GM12878 (cell line): Measurements from ENCODE around the gene AGBL4. TPM values are rescaled to one million over a fixed set of nuclear protein-coding genes. Genes with fewer than 3 reads are reported as not detected.

Source experiments
- ATAC-seq: fragments of 200-7000 bp; cut with Tn5 transposase; 3 replicates; pipeline ENCODE4 v1.9.1; 2020; ENCODE audit warnings: mild to moderate bottlenecking, moderate library complexity
- BruUV-seq: library from RNA; stranded (reverse); fragments of 400-500 nt; replicated peaks from 2 replicates; lab custom pipeline; 2021; lab: Mats Ljungman, UMichigan
- CTCF ChIA-PET: fragments of 300-600 bp; sonication (Branson Sonifier 250); formaldehyde crosslinking; extraction: SDS; loops from one replicate; lab custom pipeline; 2021; ENCODE audit warnings: inconsistent platforms; lab: Yijun Ruan, JAX
- POLR2A ChIA-PET: fragments of 350-600 bp; formaldehyde crosslinking; extraction: SDS; loops from one replicate; lab custom pipeline; 2021; ENCODE audit warnings: inconsistent platforms; lab: Charles Lee
- RAD21 ChIA-PET: fragments of 300-600 bp; sonication (Branson Sonifier 250); formaldehyde crosslinking; loops from one replicate; lab custom pipeline; 2023; ENCODE audit warnings: antibody characterized with exemption; ENCODE audit not compliant: unreplicated experiment; lab: Charles Lee
- SMC1A ChIA-PET: fragments of 300-600 bp; sonication (Branson Sonifier 250); formaldehyde crosslinking; loops from one replicate; lab custom pipeline; 2023; ENCODE audit not compliant: unreplicated experiment, uncharacterized antibody; lab: Charles Lee
- DNase-seq: peaks from one replicate; pipeline ENCODE4 v3.0.0-alpha.2; 2011; ENCODE audit warnings: low read depth, low spot score
- FAIRE-seq: peaks from 3 replicates; lab custom pipeline; 2011; peaks lifted over from hg19 to GRCh38; lab: Jason Lieb, UNC
- H2AFZ ChIP-seq: 2 replicates; pipeline ENCODE4 v1.6.0; 2011; ENCODE audit warnings: low read depth, low read length, control low read depth; ENCODE audit not compliant: control insufficient read depth
- H3K27ac ChIP-seq: 2 replicates; pipeline ENCODE4 v1.5.1; 2011; ENCODE audit warnings: control low read depth; ENCODE audit not compliant: control insufficient read depth, insufficient read depth
- H3K27me3 ChIP-seq, 2 experiments: replicated peaks in 1 of 2; 2 replicates each; pipeline versions ENCODE4 v1.6.0 to v1.6.1; 2011; ENCODE audit warnings: low read length in 1 of 2; ENCODE audit not compliant: control insufficient read depth in 2 of 2, insufficient read depth in 2 of 2
- H3K36me3 ChIP-seq, 2 experiments: 2 replicates each; pipeline ENCODE4 v1.5.1; 2011; ENCODE audit warnings: low read length in 1 of 2; ENCODE audit not compliant: control insufficient read depth in 2 of 2, insufficient read depth in 2 of 2
- H3K4me1 ChIP-seq: 2 replicates; pipeline ENCODE4 v1.6.1; 2011; ENCODE audit warnings: mild to moderate bottlenecking, low read length, moderate library complexity, mixed read lengths; ENCODE audit not compliant: control insufficient read depth, insufficient read depth
- H3K4me2 ChIP-seq: 2 replicates; pipeline ENCODE4 v1.6.0; 2011; ENCODE audit warnings: control low read depth; ENCODE audit not compliant: control insufficient read depth, insufficient read depth
- H3K4me3 ChIP-seq: fragments of 200-600 bp; sonication (generic); 2 replicates; pipeline ENCODE4 v1.5.1; 2016
- H3K79me2 ChIP-seq: 2 replicates; pipeline ENCODE4 v1.6.0; 2011; ENCODE audit warnings: low read length; ENCODE audit not compliant: control insufficient read depth, insufficient read depth
- H3K9ac ChIP-seq: 2 replicates; pipeline ENCODE4 v1.8.0; 2011; ENCODE audit warnings: low read length, control low read depth, mixed read lengths; ENCODE audit not compliant: control insufficient read depth, insufficient read depth
- H3K9me3 ChIP-seq: replicated peaks from 3 replicates; pipeline ENCODE4 v1.5.1; 2011; ENCODE audit warnings: mild to moderate bottlenecking, low read length; ENCODE audit not compliant: control insufficient read depth, insufficient read depth
- H4K20me1 ChIP-seq: 2 replicates; pipeline ENCODE4 v1.6.0; 2011; ENCODE audit not compliant: control insufficient read depth, insufficient read depth
- ATF7 ChIP-seq: fragments of 450-650 bp; IDR thresholded peaks from 2 replicates; pipeline ENCODE4 v1.6.1; 2016; ENCODE audit warnings: low read depth, mild to moderate bottlenecking
- BACH1 ChIP-seq: fragments of 450-650 bp; IDR thresholded peaks from 2 replicates; pipeline ENCODE4 v1.6.1; 2017; ENCODE audit warnings: mild to moderate bottlenecking, borderline replicate concordance
- HDAC2 ChIP-seq: fragments of 200-600 bp; sonication (generic); IDR thresholded peaks from 2 replicates; pipeline ENCODE4 v1.6.1; 2017
- KAT2A ChIP-seq: conservative IDR thresholded peaks from 2 replicates; pipeline ENCODE4 v1.6.1; 2011; ENCODE audit warnings: low read depth, low read length; ENCODE audit not compliant: control insufficient read depth
- MEF2A ChIP-seq: IDR thresholded peaks from 2 replicates; pipeline ENCODE4 v1.6.1; 2011; ENCODE audit warnings: low read depth, mild to moderate bottlenecking, low read length, moderate library complexity; ENCODE audit not compliant: insufficient read depth
- MYC ChIP-seq: IDR thresholded peaks from 2 replicates; pipeline ENCODE4 v1.6.1; 2011; ENCODE audit warnings: mild to moderate bottlenecking, low read length, moderate library complexity, inconsistent platforms; ENCODE audit not compliant: insufficient read depth, insufficient replicate concordance, insufficient read length, severe bottlenecking
- POLR2AphosphoS2 ChIP-seq: IDR thresholded peaks from 2 replicates; pipeline ENCODE4 v1.6.1; 2011; ENCODE audit warnings: low read depth, mild to moderate bottlenecking, low read length, improper control_type of control experiment, moderate library complexity
- POU2F2 ChIP-seq: IDR thresholded peaks from 3 replicates; pipeline ENCODE4 v1.6.1; 2011; ENCODE audit warnings: low read depth, mild to moderate bottlenecking, low read length, borderline replicate concordance
- RAD21 ChIP-seq: IDR thresholded peaks from 2 replicates; pipeline ENCODE4 v1.6.1; 2011; ENCODE audit warnings: mild to moderate bottlenecking, low read depth, low read length, moderate library complexity; ENCODE audit not compliant: insufficient read depth
- TCF12 ChIP-seq: IDR thresholded peaks from 2 replicates; pipeline ENCODE4 v1.6.1; 2011; ENCODE audit warnings: low read depth, mild to moderate bottlenecking, low read length
- TCF3 ChIP-seq: IDR thresholded peaks from 2 replicates; pipeline ENCODE4 v1.6.1; 2012; ENCODE audit warnings: low read depth, mild to moderate bottlenecking, low read length, borderline replicate concordance; ENCODE audit not compliant: insufficient read depth
- WGBS: methylation state at CpG from one replicate; pipeline ENCODE4 v1.1.6; 2016; ENCODE audit warnings: low lambda C conversion rate; ENCODE audit not compliant: insufficient replicate concordance, insufficient coverage; ENCODE audit errors: missing lambda C conversion rate; 5-methylcytosine and 5-hydroxymethylcytosine counted together
- in situ Hi-C: fragments of 300-500 bp; cut with MboI; formaldehyde crosslinking; loops from 9 replicates; pipeline ENCODE4 v1.14.3; 2018; ENCODE audit warnings: mixed read lengths
- intact Hi-C: fragments of 100-400 bp; cut with micrococcal nuclease; formaldehyde crosslinking; loops from one replicate; pipeline ENCODE4 v1.14.2; 2022; ENCODE audit not compliant: unreplicated experiment
- polyA plus RNA-seq, 11 experiments: library from polyadenylated mRNA; depleted of rRNA in 4 of 11; unstranded in 6 of 11; stranded (reverse) in 5 of 11; fragments of >200 nt; fragmentation: Nextera tagmentation in 4 of 11; fragmentation: Illumina TruSeq in 1 of 11; extraction: Ambion mirVana in 4 of 11; extraction: Trizol in 1 of 11; gene quantifications; 1 replicate in 1 of 11; 2 replicates in 10 of 11; pipeline versions ENCODE4 v1.2.1 to v1.2.3, GENCODE V29; 2011 to 2016; ENCODE audit warnings: inconsistent platforms in 2 of 11, missing spikeins in 2 of 11, low read depth in 1 of 11
- total RNA-seq, 4 experiments: library from RNA; depleted of rRNA in 3 of 4; stranded (reverse); fragments of >200 nt in 3 of 4; fragmentation: Illumina TruSeq in 1 of 4; extraction: Trizol in 1 of 4; gene quantifications; 2 replicates each; pipeline versions ENCODE4 v1.2.1 to v1.2.3, GENCODE V29; 2013 to 2021
- TF ChIP-seq, protein P1 (sequence below): IDR thresholded peaks from 2 replicates; pipeline ENCODE4 v1.6.1; 2012; ENCODE audit warnings: low read depth, low read length, improper control_type of control experiment
- TF ChIP-seq, protein P2 (sequence below): fragments of 450-650 bp; IDR thresholded peaks from 2 replicates; pipeline ENCODE4 v1.6.1; 2018; ENCODE audit warnings: mild to moderate bottlenecking, low read depth, moderate library complexity; ENCODE audit not compliant: partially characterized antibody
- TF ChIP-seq, protein P3 (sequence below): IDR thresholded peaks from 2 replicates; pipeline ENCODE4 v1.6.1; 2011; ENCODE audit warnings: borderline replicate concordance, low read depth, mild to moderate bottlenecking, moderate library complexity, mixed read lengths, low read length; ENCODE audit not compliant: insufficient read depth; ENCODE audit errors: extremely low read length
- TF ChIP-seq, protein P4 (sequence below): fragments of 450-650 bp; IDR thresholded peaks from 2 replicates; pipeline ENCODE4 v1.6.1; 2017; ENCODE audit warnings: mild to moderate bottlenecking
- TF ChIP-seq, protein P5 (sequence below): IDR thresholded peaks from 2 replicates; pipeline ENCODE4 v1.6.1; 2012; ENCODE audit warnings: low read length, inconsistent platforms

Gene AGBL4
- total and polyA plus RNA-seq, 10 of the 15 experiments (the other 5 are each of a cell fraction or from before 2014, with no cell fraction given) = 0.31 TPM; not detected in 9

DNA sequence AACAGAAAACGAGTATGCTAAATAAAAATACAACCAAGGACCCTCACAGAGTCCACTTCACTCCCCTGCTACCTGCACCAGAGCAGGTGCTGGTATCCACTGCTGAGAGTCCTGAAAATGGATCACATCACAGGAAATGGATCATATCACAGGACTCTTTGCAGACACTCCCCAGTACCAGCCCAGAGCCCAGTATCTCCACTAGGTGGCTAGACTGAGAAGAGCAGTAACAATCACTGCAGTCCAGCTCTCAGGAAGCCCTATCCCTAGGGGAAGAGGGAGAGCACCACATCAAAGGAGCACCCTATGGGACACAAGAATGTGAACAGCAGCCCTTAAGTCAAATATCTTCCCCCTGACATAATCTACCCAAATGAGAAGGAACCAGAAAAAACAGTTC is 28.0 kb downstream of the AGBL4 start:
- ATAC-seq (no peak), FAIRE-seq (no peak), DNase-seq (no peak)
- 0% methylated on average over 1 of the region's 1 CpG for WGBS
- Histone ChIP-seq H2AFZ (no peak overlapping the region), H3K79me2 (no peaks in the 10 kb centered on the region), H3K27ac (no peak overlapping the region), H3K4me2 (no peak overlapping the region), H3K4me1 (no peaks in the 10 kb centered on the region), H3K9me3 (no peaks in the 10 kb centered on the region), H3K4me3 (no peak overlapping the region), H4K20me1 (no peaks in the 10 kb centered on the region), H3K36me3 (no peaks in the 10 kb centered on the region), H3K27me3 (no peaks in the 10 kb centered on the region), H3K9ac (no peak overlapping the region)
- no peak for TF ChIP-seq POU2F2
- no peak for TF ChIP-seq HDAC2
- TF ChIP-seq, protein P1, sequence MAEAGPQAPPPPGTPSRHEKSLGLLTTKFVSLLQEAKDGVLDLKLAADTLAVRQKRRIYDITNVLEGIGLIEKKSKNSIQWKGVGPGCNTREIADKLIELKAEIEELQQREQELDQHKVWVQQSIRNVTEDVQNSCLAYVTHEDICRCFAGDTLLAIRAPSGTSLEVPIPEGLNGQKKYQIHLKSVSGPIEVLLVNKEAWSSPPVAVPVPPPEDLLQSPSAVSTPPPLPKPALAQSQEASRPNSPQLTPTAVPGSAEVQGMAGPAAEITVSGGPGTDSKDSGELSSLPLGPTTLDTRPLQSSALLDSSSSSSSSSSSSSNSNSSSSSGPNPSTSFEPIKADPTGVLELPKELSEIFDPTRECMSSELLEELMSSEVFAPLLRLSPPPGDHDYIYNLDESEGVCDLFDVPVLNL = no peak
- no peak for TF ChIP-seq RAD21
- TF ChIP-seq TCF12 = no peak
- TF ChIP-seq POLR2AphosphoS2 = no peak
- TF ChIP-seq, protein P2, sequence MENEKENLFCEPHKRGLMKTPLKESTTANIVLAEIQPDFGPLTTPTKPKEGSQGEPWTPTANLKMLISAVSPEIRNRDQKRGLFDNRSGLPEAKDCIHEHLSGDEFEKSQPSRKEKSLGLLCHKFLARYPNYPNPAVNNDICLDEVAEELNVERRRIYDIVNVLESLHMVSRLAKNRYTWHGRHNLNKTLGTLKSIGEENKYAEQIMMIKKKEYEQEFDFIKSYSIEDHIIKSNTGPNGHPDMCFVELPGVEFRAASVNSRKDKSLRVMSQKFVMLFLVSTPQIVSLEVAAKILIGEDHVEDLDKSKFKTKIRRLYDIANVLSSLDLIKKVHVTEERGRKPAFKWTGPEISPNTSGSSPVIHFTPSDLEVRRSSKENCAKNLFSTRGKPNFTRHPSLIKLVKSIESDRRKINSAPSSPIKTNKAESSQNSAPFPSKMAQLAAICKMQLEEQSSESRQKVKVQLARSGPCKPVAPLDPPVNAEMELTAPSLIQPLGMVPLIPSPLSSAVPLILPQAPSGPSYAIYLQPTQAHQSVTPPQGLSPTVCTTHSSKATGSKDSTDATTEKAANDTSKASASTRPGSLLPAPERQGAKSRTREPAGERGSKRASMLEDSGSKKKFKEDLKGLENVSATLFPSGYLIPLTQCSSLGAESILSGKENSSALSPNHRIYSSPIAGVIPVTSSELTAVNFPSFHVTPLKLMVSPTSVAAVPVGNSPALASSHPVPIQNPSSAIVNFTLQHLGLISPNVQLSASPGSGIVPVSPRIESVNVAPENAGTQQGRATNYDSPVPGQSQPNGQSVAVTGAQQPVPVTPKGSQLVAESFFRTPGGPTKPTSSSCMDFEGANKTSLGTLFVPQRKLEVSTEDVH = no peak
- TF ChIP-seq, protein P3, sequence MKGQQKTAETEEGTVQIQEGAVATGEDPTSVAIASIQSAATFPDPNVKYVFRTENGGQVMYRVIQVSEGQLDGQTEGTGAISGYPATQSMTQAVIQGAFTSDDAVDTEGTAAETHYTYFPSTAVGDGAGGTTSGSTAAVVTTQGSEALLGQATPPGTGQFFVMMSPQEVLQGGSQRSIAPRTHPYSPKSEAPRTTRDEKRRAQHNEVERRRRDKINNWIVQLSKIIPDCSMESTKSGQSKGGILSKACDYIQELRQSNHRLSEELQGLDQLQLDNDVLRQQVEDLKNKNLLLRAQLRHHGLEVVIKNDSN = no peak
- TF ChIP-seq MEF2A = no peak
- TF ChIP-seq BACH1 = no peak
- TF ChIP-seq ATF7 = no peak
- TF ChIP-seq, protein P4, sequence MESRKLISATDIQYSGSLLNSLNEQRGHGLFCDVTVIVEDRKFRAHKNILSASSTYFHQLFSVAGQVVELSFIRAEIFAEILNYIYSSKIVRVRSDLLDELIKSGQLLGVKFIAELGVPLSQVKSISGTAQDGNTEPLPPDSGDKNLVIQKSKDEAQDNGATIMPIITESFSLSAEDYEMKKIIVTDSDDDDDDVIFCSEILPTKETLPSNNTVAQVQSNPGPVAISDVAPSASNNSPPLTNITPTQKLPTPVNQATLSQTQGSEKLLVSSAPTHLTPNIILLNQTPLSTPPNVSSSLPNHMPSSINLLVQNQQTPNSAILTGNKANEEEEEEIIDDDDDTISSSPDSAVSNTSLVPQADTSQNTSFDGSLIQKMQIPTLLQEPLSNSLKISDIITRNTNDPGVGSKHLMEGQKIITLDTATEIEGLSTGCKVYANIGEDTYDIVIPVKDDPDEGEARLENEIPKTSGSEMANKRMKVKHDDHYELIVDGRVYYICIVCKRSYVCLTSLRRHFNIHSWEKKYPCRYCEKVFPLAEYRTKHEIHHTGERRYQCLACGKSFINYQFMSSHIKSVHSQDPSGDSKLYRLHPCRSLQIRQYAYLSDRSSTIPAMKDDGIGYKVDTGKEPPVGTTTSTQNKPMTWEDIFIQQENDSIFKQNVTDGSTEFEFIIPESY = no peak
- no peak for TF ChIP-seq MYC
- no peak for TF ChIP-seq KAT2A
- TF ChIP-seq TCF3 = no peak
- TF ChIP-seq, protein P5, sequence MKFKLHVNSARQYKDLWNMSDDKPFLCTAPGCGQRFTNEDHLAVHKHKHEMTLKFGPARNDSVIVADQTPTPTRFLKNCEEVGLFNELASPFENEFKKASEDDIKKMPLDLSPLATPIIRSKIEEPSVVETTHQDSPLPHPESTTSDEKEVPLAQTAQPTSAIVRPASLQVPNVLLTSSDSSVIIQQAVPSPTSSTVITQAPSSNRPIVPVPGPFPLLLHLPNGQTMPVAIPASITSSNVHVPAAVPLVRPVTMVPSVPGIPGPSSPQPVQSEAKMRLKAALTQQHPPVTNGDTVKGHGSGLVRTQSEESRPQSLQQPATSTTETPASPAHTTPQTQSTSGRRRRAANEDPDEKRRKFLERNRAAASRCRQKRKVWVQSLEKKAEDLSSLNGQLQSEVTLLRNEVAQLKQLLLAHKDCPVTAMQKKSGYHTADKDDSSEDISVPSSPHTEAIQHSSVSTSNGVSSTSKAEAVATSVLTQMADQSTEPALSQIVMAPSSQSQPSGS = no peak
- BruUV-seq = no TSS peak
- POLR2A ChIA-PET = no interaction called here
- in situ Hi-C loops = no loop called here
- CTCF ChIA-PET = no interaction called here
- RAD21 ChIA-PET = no interaction called here
- SMC1A ChIA-PET = interaction anchor here (1.2 kb wide), 1 partner anchor 638 kb away, joined by 3 read pairs; no protein-coding TSS in a partner anchor
- intact Hi-C loops = no loop called here
